Cardiac muscle cell (in vitro differentiated cells and primary cell): ENCODE measurements around the gene POLE2. TPM values are rescaled to one million over a fixed set of nuclear protein-coding genes. Genes with fewer than 3 reads are reported as not detected.

Experiments
- DNase-seq, 2 donors: peaks; one replicate each; pipeline versions ENCODE4 v3.0.0 to v3.0.0-alpha.2; 2010 to 2017; ENCODE audit warnings: low read depth in 1 of 2, low spot score in 1 of 2
- H3K27ac ChIP-seq: fragments of 200-600 bp; sonication (generic); 2 replicates; pipeline ENCODE4 v1.5.1; 2016
- H3K27me3 ChIP-seq: fragments of 200-600 bp; sonication (generic); 2 replicates; pipeline ENCODE4 v1.6.0; 2016; ENCODE audit warnings: control low read depth
- H3K36me3 ChIP-seq: fragments of 200-600 bp; sonication (generic); 2 replicates; pipeline ENCODE4 v1.5.1; 2016; ENCODE audit warnings: control low read depth
- H3K4me1 ChIP-seq: fragments of 200-600 bp; sonication (generic); 2 replicates; pipeline ENCODE4 v1.8.1; 2017; ENCODE audit warnings: low read depth, mild to moderate bottlenecking, mixed run types
- H3K4me3 ChIP-seq: fragments of 200-600 bp; sonication (generic); 2 replicates; pipeline ENCODE4 v1.5.1; 2016; ENCODE audit warnings: mild to moderate bottlenecking
- H3K9me3 ChIP-seq: fragments of 200-600 bp; sonication (generic); 2 replicates; pipeline ENCODE4 v1.5.1; 2017; ENCODE audit warnings: low read depth, mild to moderate bottlenecking, control low read depth
- CTCF ChIP-seq: IDR thresholded peaks from 2 replicates; pipeline ENCODE4 v1.5.1; 2012; ENCODE audit warnings: low read depth, mild to moderate bottlenecking, low read length
- polyA plus RNA-seq: library from polyadenylated mRNA; unstranded; fragments of >200 nt; fragmentation: Nextera tagmentation; extraction: Ambion mirVana; gene quantifications from 2 replicates; pipeline ENCODE4 v1.2.1, GENCODE V29; 2016
- total RNA-seq: library from RNA; depleted of rRNA; stranded (reverse); fragments of >200 nt; gene quantifications from 2 replicates; pipeline ENCODE4 v1.2.3, GENCODE V29; 2016

POLE2 gene
- total and polyA plus RNA-seq, 2 experiments from 2014 or later: 4.5 to 9.0 TPM

GRCh38 chr14:49598485-49599300 lies 89.3 kb downstream of the POLE2 start, which contains the start of gene LRR1:
TSS of gene LRR1 (plus strand) at chr14:49598940. CDS start at chr14:49599021, 81 bp downstream.
- Histone ChIP-seq H3K36me3 (no peaks in the 10 kb centered on the region), H3K9me3 (no peaks in the 10 kb centered on the region), H3K27me3 (no peaks in the 10 kb centered on the region), H3K27ac (peak within 1 kb of the TSS; percentile 97), H3K4me3 (peak within 1 kb of the TSS; percentile 61), H3K4me1 (peaks cover 17% of the 10 kb centered on the region)
- peak; percentile 83 to 84 for DNase-seq
- no peak for TF ChIP-seq CTCF

- no peak for DNase-seq
- peak overlapping the region; percentile 97 for H3K27ac ChIP-seq
- H3K27me3 ChIP-seq: no peaks in the 10 kb centered on the region
- H3K9me3 ChIP-seq: no peaks in the 10 kb centered on the region
- peaks cover 18% of the 10 kb centered on the region for H3K4me1 ChIP-seq
- no peaks in the 10 kb centered on the region for H3K36me3 ChIP-seq
- TF ChIP-seq CTCF: no peak
- peak overlapping the region; percentile 61 for H3K4me3 ChIP-seq
Observed at GRCh38 chr14:49598189-49598484, 89.9 kb downstream of the POLE2 start.

GRCh38 chr14:49594347-49595091 lies 93.5 kb downstream of the POLE2 start:
- peak; percentile 79 to 80 for DNase-seq
- H3K9me3 ChIP-seq: no peaks in the 10 kb centered on the region
- H3K4me1 ChIP-seq: peaks cover 18% of the 10 kb centered on the region
- no peaks in the 10 kb centered on the region for H3K36me3 ChIP-seq
- TF ChIP-seq CTCF: no peak
- H3K4me3 ChIP-seq: no peak overlapping the region
- no peaks in the 10 kb centered on the region for H3K27me3 ChIP-seq
- H3K27ac ChIP-seq: peak overlapping the region; percentile 87

Other genes starting within 250 kb of the POLE2 start
- gene RPS29, start 101.8 kb downstream of the POLE2 start, total RNA-seq: 498 and 2,037 TPM in 2 replicates
- 1,089 and 1,188 TPM in 2 replicates for gene RPS29, start 101.8 kb downstream of the POLE2 start, polyA plus RNA-seq
- 10.0 and 11.2 TPM in 2 replicates for gene LRR1, start 89.3 kb downstream of the POLE2 start, total RNA-seq
- 22.8 and 29.5 TPM in 2 replicates for gene LRR1, start 89.3 kb downstream of the POLE2 start, polyA plus RNA-seq
- 165 and 197 TPM in 2 replicates for gene RPL36AL, start 67.6 kb downstream of the POLE2 start, total RNA-seq
- gene RPL36AL, start 67.6 kb downstream of the POLE2 start, polyA plus RNA-seq: 185 and 208 TPM in 2 replicates
- gene MGAT2, start 67.4 kb downstream of the POLE2 start, total RNA-seq: 45.3 and 48.5 TPM in 2 replicates
- gene MGAT2, start 67.4 kb downstream of the POLE2 start, polyA plus RNA-seq: 35.2 and 35.9 TPM in 2 replicates
- gene DNAAF2, start 53.0 kb downstream of the POLE2 start, total RNA-seq: 28.0 and 28.9 TPM in 2 replicates
- 26.0 and 34.9 TPM in 2 replicates for gene DNAAF2, start 53.0 kb downstream of the POLE2 start, polyA plus RNA-seq
- 0.85 and 2.6 TPM in 2 replicates for gene KLHDC1, start 4.9 kb upstream of the POLE2 start, total RNA-seq
- 4.0 and 4.1 TPM in 2 replicates for gene KLHDC1, start 4.9 kb upstream of the POLE2 start, polyA plus RNA-seq
- gene KLHDC2, start 79.9 kb upstream of the POLE2 start, total RNA-seq: 83.7 and 94.5 TPM in 2 replicates
- gene KLHDC2, start 79.9 kb upstream of the POLE2 start, polyA plus RNA-seq: 192 and 236 TPM in 2 replicates
- gene NEMF, start 164.6 kb upstream of the POLE2 start, total RNA-seq: 33.9 and 43.9 TPM in 2 replicates
- gene NEMF, start 164.6 kb upstream of the POLE2 start, polyA plus RNA-seq: 71.9 and 80.5 TPM in 2 replicates
- 22.5 and 23.3 TPM in 2 replicates for gene ARF6, start 204.9 kb upstream of the POLE2 start, total RNA-seq
- gene ARF6, start 204.9 kb upstream of the POLE2 start, polyA plus RNA-seq: 27.8 and 28.4 TPM in 2 replicates